ENCODE measurements around the gene ZBTB48. TPM values are rescaled to one million over a fixed set of nuclear protein-coding genes. Genes with fewer than 3 reads are reported as not detected.

Gene ZBTB48
- total RNA-seq, 4 donors from 2014 or later = 9.3 to 14.5 (median 11.3) TPM

- ATAC-seq = peak; percentile 57 to 63
- TF ChIP-seq CTCF (IDR thresholded peaks at IDR 0.05 in 4 of 5, conservative IDR thresholded peaks at IDR 0.05 in 1 of 5) (peak in 3 of 5 experiments; percentile 3 to 30 (median 28)), POLR2A (IDR thresholded peaks at IDR 0.05) (peak; percentile 42 to 66)
- intact Hi-C loops (cut with DNase I; ENCODE audit: low total_unique reads) (loop anchor here (1.0 kb wide), 3 partner anchors 10 to 34 kb away; partner anchors contain the start of gene ZBTB48), in situ Hi-C loops (cut with MboI; ENCODE audit: low sequenced_read_pairs in 4 of 4) (no loop called here)
- peak in 1 of 2 donors; percentile 71 for DNase-seq
- H3K27ac ChIP-seq = peak overlapping the region; percentile 97 to 100 (median 98)
- no peaks in the 10 kb centered on the region for H3K36me3 ChIP-seq
- H3K9me3 ChIP-seq = no peaks in the 10 kb centered on the region
- H3K27me3 ChIP-seq = no peaks in the 10 kb centered on the region
- peaks cover 36 to 38% of the 10 kb centered on the region in 2 donors for H3K4me1 ChIP-seq
- H3K4me3 ChIP-seq = peak overlapping the region; percentile 83 to 95 (median 91)
Measured at GRCh38 chr1:6612641-6613360, 33.0 kb downstream of the ZBTB48 start.

- Histone ChIP-seq H3K4me3 (peak within 1 kb of the TSS; percentile 90 to 100 (median 95)), H3K27ac (peak within 1 kb of the TSS; percentile 97 to 100 (median 98)), H3K36me3 (no peaks in the 10 kb centered on the region), H3K27me3 (no peaks in the 10 kb centered on the region), H3K9me3 (no peaks in the 10 kb centered on the region), H3K4me1 (peaks cover 35 to 37% of the 10 kb centered on the region in 2 donors)
- TF ChIP-seq CTCF (IDR thresholded peaks at IDR 0.05 in 4 of 5, conservative IDR thresholded peaks at IDR 0.05 in 1 of 5) (peak in 1 of 5 experiments; percentile 11), POLR2A (IDR thresholded peaks at IDR 0.05) (peak; percentile 89)
- in situ Hi-C loops (cut with MboI; ENCODE audit: low sequenced_read_pairs in 4 of 4) = no loop called here
- intact Hi-C loops (cut with DNase I; ENCODE audit: low total_unique reads) = loop anchor here (1.0 kb wide), 3 partner anchors 10 to 34 kb away; partner anchors contain the start of gene ZBTB48
- ATAC-seq (peak; percentile 81), DNase-seq (peak; percentile 99 to 100)
Measured at GRCh38 chr1:6613361-6614018, 33.7 kb downstream of the ZBTB48 start, which contains the start of gene PHF13. Gene PHF13, plus strand, starts transcription at chr1:6613731. Its CDS starts 336 bp downstream, at chr1:6614067.

- H3K9me3 ChIP-seq = no peaks in the 10 kb centered on the region
- peaks cover 27 to 31% of the 10 kb centered on the region in 2 donors for H3K4me1 ChIP-seq
- H3K4me3 ChIP-seq = peak overlapping the region; percentile 90 to 100 (median 94)
- H3K27me3 ChIP-seq = no peaks in the 10 kb centered on the region
- DNase-seq (peak in 1 of 2 donors; percentile 45), ATAC-seq (peak in 1 of 2 donors; percentile 13)
- intact Hi-C loops (cut with DNase I; ENCODE audit: low total_unique reads) (no loop called here), in situ Hi-C loops (cut with MboI; ENCODE audit: low sequenced_read_pairs in 4 of 4) (no loop called here)
- no peak for TF ChIP-seq POLR2A (IDR thresholded peaks at IDR 0.05)
- TF ChIP-seq CTCF (IDR thresholded peaks at IDR 0.05 in 4 of 5, conservative IDR thresholded peaks at IDR 0.05 in 1 of 5) = no peak
- peaks cover 0 to 2% of the 10 kb centered on the region in 2 donors for H3K36me3 ChIP-seq
- H3K27ac ChIP-seq = peak overlapping the region; percentile 95 to 99 (median 96)
Measured at GRCh38 chr1:6614019-6614928, 34.5 kb downstream of the ZBTB48 start.
